GM19193 (cell line): ENCODE data around the gene TLN1.
A peak's percentile ranks its signal among the peaks of the same experiment; 100 is the strongest.

Source experiments
- POLR2A ChIP-seq: IDR thresholded peaks from 4 replicates; pipeline ENCODE4 v1.6.1; 2011; ENCODE audit not compliant: insufficient read depth, insufficient read length; ENCODE audit errors: extremely low read depth

Gene TLN1

DNA sequence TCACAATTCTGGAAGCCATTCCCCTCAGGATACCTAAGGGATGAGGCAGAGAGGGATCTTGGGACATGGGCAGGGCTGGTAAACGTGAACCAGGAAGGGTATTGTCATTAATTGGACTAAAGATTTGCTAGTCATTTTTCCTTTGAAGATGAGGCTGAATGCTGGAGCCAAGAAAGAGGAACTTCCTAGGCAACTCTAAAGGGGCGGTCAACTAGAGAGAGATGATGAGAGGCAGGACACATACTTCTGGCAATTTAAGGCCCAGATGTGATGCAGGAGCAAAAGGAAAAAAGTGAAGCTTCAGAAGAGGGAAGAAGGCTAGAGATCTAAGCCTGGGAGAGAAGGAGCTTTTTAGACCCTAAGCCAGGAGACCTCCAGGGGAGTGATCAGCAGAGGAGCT lies 11.5 kb upstream of the TLN1 start:
- no peak for TF ChIP-seq POLR2A

DNA sequence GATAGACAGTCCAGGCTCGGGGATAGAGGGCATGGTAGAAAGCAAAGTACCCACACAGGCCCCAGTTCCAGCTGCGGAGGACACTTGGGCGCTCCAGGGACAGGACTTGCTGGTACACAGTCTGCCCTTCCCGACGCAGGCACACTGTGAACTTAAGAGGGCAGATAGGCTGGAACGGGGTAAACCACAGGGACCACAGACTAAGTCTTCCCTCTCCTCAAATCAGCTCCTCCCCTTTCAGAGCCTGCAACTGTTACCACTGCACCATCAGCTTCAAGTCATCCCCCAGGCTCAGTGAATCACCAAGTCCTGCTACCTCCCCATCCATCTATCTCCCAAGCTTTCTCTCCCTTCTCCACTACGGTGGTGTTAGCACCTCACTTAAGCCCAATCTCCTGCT lies 9.7 kb upstream of the TLN1 start:
- TF ChIP-seq POLR2A = no peak

DNA sequence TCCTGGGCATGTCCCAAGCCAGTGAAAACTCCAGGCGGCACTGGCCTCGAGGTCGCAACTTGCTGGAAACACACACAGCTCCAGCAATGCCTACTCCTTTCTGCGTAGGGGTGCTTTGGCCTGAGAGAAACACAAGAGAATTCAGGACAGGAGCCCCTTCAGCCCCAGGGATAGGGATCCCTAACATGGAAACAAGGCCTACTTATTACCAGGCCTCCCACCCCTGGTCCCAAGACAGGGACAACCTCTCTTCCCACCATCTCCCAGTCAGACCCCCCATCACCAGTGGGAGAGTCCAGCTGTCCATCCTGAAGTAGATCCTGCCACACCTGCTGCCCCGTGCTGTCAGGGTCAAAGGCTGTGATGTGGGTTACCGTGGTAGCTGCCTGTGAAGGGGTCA lies 8.2 kb upstream of the TLN1 start:
- no peak for TF ChIP-seq POLR2A

DNA sequence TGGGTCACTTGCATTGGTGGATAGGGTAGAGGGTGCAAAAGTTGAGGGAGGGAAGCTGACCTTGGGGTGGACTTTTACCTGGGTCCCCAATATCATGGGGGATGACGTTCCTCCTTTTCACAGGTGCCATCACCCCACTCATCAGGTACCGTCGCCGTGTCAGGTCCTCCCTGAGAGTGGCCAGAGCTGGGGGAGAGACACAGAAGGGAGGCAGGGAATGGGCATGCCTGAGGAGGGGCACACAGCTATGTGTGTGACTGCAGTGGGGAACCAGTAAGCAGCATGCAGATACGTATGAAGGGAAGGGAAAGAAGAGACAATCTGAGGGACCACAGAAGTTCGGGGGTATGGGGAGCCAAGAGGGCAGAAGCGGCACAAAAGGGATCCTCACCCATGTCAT lies 6.9 kb upstream of the TLN1 start:
- no peak for TF ChIP-seq POLR2A

DNA sequence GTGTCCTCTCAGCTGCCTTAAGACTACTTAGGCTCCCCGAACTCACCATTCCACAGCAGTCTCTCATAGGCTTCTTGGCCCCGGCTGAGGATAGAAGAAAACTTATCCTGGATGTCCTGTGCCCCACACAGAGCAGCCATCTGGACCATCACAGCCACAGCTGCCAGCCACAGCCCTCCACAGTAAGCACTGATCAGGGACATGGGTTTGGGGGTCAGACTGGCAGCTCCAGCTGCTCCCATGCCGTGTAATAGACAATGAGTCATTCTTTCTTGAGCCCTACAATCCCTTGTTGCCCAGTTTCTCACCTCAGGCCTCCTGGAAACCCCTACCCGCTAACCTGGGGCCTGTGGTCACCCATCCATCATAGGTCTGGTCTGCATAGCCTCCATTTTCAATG lies 6.2 kb upstream of the TLN1 start:
- TF ChIP-seq POLR2A = no peak

DNA sequence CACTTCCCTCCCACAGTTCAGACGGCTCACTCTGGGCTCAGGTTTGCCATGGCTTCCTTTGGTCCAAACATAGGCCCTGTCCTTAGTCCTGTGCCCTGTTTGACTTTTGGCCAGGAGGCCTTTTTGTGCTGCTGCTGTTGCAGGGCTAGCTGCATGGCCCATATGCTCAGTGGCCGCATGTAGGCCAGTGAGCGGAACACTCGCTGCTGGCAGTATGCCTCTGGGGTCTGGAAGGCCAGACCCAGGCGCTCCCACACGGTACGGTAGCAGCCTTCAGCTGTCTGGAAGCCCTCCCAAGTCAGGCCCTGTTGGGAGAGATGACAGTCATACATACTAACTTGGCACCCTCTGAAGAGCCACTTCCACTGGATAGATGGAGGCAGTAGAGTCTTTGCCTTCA lies 5.1 kb upstream of the TLN1 start:
- TF ChIP-seq POLR2A = no peak

DNA sequence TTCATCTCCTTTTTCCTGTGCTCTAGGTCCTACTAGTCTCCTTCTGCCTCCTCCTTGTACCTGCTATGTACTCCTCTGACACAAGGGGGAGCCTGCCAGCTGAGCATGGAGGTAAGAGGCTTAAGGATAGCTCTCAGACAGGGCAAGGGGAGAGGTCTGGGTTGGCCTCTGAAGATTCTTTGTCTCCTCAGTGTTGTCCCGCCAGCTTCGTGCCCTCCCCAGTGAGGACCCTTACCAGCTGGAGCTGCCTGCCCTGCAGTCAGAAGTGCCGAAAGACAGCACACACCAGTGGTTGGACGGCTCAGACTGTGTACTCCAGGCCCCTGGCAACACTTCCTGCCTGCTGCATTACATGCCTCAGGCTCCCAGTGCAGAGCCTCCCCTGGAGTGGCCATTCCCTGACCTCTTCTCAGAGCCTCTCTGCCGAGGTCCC lies 4.2 kb upstream of the TLN1 start:
- TF ChIP-seq POLR2A = no peak

DNA sequence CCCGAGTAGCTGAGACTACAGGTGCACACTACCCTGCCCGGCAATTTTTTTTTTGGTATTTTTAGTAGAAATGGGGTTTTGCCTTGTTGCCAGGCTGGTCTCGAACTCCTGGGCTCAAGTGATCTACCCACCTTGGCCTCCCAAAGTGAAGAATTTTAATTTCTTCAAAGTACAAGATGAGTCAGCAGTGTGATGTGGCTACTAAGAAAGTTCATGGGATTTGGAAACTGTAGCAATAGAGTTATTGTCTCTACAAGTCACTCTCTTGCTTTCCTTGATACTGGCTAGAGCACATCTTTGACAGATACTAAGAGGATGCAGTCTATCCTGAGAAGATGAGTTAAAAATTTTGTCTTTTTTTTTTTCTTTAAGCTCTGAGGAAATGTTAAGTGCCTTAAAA lies 2.1 kb upstream of the TLN1 start:
- TF ChIP-seq POLR2A = no peak

DNA sequence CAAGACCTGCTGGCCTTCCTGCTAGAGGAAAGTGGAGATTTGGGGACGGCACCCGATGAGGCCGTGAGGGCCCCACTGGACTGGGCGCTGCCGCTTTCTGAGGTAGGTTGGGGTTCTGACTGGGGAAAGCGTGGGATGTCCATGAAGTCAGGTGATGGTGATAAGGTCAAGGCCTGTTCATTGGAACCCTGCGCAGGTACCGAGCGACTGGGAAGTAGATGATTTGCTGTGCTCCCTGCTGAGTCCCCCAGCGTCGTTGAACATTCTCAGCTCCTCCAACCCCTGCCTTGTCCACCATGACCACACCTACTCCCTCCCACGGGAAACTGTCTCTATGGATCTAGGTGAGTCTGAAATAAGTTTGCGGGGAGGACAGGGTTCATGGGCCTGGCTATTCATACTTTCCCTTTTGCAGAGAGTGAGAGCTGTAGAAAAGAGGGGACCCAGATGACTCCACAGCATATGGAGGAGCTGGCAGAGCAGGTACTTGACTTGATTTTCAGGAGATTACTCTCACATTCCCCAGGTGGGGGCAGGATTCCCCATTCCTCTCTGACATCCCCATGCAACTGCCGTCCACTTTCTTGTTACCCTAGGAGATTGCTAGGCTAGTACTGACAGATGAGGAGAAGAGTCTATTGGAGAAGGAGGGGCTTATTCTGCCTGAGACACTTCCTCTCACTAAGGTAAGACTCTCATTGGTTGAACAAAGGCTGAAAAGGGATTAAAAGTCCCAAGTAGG lies 976 bp upstream of the TLN1 start:
- TF ChIP-seq POLR2A = no peak

DNA sequence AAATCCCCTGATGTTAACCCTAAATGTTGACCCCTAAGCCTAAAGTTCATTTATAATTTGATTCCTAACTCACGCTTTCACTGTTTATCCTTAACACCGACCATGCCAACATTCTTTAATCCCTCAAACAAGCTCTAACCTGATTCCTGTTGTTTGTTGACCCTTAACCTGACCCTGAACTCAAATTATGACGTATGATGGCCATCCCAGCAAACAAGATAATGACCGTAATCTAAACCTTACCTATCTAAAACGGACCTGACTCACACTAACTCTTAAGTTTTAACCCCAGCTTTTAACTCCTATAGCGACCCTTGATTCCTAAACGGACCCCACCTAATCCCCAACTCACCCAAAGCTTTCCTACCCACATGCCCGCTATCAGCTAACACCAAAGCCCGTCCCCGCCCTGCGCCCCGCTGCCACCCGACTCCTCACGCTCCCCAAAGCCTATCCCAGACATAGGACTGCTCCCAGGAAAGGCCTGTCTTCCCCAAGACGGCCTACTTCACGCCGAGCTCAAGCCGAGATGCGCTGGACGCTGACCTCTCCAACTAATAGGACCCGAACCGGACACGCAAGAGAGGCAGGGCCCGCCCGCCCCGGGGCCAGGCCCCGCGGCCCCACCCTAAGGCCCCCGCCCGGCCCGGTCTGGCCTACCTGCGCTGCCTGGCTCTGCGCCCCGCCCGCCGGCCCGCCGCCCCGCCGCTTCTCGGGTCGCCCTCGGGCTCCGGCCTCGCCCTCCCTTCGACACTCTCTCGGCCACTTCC lies 395 bp downstream of the TLN1 start:
- TF ChIP-seq POLR2A = no peak

DNA sequence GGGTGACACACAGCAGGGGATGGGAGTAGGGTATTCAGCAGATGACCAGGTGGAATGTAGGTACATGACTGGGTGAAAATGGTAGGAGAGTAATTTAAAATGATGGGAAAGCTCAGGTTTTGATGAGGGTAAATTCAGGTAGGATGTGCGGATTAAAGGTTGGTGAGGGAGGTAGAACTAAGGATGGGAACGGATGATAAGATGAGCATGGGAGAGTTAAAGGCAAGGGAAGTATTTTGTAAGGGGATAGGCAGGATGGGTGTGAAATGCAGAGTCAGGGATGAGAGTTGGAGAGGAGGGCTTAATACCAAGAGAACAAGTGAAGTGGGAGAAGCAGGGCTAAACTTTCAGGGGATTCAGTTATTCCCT lies 1.5 kb downstream of the TLN1 start:
- TF ChIP-seq POLR2A = no peak

DNA sequence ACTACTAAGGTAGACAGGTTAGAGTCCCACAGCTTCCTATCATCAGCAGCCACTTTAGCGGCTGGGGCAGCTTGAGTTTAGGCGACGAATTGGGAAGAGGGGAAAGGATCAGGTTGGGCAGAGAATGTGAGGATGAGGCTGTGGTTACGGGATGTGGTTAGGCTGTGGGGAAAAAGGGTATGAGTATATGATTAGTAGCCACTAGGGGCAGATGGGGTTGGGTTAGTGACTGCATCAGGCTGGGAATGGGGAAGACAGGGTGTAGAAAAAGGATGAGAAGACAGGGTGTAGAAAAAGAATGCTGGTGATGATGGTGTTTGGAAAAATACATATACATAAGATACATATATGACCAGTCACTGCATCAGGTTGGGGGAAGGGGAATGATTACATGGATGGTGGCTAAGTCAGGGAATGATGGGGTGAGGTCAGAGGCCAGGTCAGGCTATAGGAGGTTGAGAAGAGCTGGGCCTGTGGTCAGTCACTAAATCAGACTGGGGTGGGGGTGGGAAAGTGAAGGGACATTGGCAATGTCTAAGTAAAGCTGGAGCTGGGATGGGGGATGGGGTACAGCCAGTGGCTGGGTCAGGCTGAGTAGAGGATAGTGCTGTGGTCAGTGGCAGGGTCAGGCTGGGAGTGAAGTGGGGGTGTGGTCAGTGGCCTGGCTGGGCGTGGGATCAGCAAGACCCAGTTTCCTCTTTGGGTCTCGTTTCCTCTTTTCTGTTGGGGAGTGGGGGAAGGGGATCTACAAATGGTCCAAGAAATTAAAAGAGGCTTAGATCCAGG lies 2.1 kb downstream of the TLN1 start:
- no peak for TF ChIP-seq POLR2A

DNA sequence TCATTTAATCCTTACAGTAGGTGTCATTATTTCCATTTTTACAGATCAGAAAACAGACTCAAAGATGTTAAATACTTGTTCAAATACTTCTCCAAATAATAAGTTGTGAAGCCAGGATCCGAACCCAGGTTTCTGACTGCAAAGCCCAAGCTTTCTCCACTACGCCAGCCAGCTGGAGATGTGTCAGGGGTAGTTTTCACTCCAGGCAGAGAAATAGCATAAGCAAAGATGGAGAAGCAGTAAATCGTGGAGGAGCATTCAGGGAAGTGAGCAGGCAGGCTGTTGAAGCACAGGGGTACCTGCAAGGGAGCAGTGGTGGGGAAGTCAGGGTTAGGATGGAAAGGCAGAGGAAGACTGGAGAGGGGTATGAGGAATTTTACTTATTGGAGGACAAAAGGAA lies 2.9 kb downstream of the TLN1 start:
- no peak for TF ChIP-seq POLR2A

DNA sequence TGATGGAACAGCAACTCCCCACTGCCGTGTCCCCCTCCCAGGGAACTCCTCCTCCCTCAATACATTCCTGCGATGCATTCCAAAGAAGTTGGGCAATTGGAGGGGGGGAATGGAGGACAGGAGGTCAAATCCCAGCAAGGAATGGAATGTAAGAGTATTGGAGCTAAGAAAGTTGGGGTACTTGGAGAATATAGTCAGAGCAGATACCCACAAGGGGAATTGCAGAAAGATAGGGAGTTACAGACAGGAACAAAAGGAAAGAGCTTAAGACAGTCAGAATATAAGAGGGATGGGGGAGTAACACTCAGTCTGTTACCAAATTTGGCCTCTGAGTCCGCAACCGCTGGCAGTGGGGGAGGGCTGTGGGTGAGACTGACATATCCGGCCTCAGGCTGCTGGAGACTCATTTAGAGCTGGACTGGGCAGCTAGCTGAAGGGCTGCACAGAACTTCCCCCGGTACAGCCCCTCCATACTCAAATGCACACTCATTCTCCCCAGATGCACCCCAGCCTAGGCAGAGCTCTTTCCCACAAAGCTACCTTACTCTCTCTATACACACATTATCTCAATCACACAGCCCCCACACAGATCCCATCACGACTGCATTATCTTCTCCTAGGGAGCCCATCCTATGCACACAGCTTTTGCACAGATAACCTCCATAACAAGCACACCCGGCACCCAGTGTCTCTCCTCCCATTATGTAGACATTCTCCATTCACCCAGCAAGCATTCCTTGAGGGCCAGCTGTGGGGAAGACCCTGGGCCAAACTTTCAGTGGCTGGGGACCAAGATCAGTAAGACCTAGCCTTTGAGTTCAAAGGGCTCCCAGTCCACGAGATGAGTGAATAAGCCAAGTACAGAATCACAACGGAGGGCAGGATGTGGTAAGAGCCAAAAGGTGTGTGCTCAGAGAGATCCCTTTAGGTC lies 3.7 kb downstream of the TLN1 start:
- peak; percentile 64 for TF ChIP-seq POLR2A

DNA sequence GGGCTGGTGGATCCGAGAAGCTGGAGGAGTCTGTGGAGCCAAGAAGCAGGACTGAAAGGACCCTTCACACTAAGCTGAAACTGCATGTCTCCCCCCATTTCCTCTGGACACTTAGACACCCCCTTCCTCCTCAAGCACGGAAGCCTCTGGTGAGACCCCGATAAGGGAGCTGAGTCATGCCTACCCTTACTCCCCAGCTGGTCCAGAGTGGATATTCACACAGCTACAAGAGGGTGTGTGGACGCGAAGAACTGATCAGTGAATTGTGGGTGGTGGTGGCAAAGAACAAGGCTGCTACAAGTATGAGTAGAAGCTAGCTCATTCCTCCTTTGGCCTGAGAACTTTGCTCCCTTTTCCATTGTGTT lies 4.3 kb downstream of the TLN1 start:
- no peak for TF ChIP-seq POLR2A
